SK-N-SH (cell line): Measurements from ENCODE around the gene SPIN1. TPM values are rescaled to one million over a fixed set of nuclear protein-coding genes. Genes with fewer than 3 reads are reported as not detected.

ENCODE experiments used
- CTCF ChIA-PET: fragments of 300-600, 350-600 bp; formaldehyde crosslinking; extraction: SDS; loops from one replicate; lab custom pipeline; 2021; lab: Yijun Ruan, JAX
- POLR2A ChIA-PET: fragments of 350-600 bp; sonication (Branson Sonifier 250); formaldehyde crosslinking; extraction: SDS; loops from one replicate; lab custom pipeline; 2020; ENCODE audit warnings: antibody characterized with exemption, inconsistent platforms; lab: Yijun Ruan, JAX
- DNase-seq: peaks from one replicate; pipeline ENCODE4 v3.0.0; 2012
- H2AFZ ChIP-seq: fragments of 200-600 bp; sonication (generic); 2 replicates; pipeline ENCODE4 v1.8.1; 2016; ENCODE audit warnings: antibody characterized with exemption, mild to moderate bottlenecking, low read depth
- H3F3A ChIP-seq: fragments of 200-600 bp; sonication (generic); replicated peaks from 2 replicates; pipeline ENCODE3; 2016; ENCODE audit warnings: antibody characterized with exemption, mild to moderate bottlenecking; ENCODE audit not compliant: insufficient read depth
- H3K27ac ChIP-seq, 2 experiments: fragments of 200-500 bp in 1 of 2; fragments of 200-600 bp in 1 of 2; sonication (Bioruptor generic) in 1 of 2; sonication (generic), shearing (Covaris generic) in 1 of 2; 2 replicates each; pipeline versions ENCODE4 v1.5.1 to v1.6.1; 2014 to 2016; ENCODE audit warnings: low read depth in 2 of 2, inconsistent platforms in 1 of 2, low read length in 1 of 2, mild to moderate bottlenecking in 1 of 2, mixed read lengths in 1 of 2
- H3K27me3 ChIP-seq: fragments of 200-600 bp; sonication (generic), shearing (Covaris generic); 2 replicates; pipeline ENCODE4 v1.6.1; 2016; ENCODE audit warnings: mixed run types; ENCODE audit not compliant: insufficient read depth
- H3K36me3 ChIP-seq, 2 experiments: fragments of 200-500 bp in 1 of 2; fragments of 200-600 bp in 1 of 2; sonication (Bioruptor generic) in 1 of 2; sonication (generic) in 1 of 2; replicated peaks in 1 of 2; 2 replicates each; pipeline versions ENCODE3 to v1.5.1; 2014 to 2016; ENCODE audit warnings: low read length in 1 of 2, mild to moderate bottlenecking in 1 of 2; ENCODE audit not compliant: insufficient read depth in 2 of 2, control insufficient read depth in 1 of 2
- H3K4me1 ChIP-seq, 2 experiments: fragments of 200-500 bp in 1 of 2; fragments of 200-600 bp in 1 of 2; sonication (Bioruptor generic) in 1 of 2; sonication (generic), shearing (Covaris generic) in 1 of 2; 2 replicates each; pipeline versions ENCODE4 v1.5.1 to v1.6.1; 2014 to 2016; ENCODE audit warnings: low read depth in 1 of 2, low read length in 1 of 2, mixed run types in 1 of 2; ENCODE audit not compliant: insufficient read depth in 2 of 2, control insufficient read depth in 1 of 2
- H3K4me2 ChIP-seq: fragments of 200-600 bp; sonication (generic), shearing (Covaris generic); 2 replicates; pipeline ENCODE4 v1.6.1; 2017; ENCODE audit warnings: mixed run types
- H3K4me3 ChIP-seq, 2 experiments: fragments of 200-500 bp in 1 of 2; fragments of 200-600 bp in 1 of 2; sonication (Bioruptor generic) in 1 of 2; sonication (generic), shearing (Covaris generic) in 1 of 2; 2 replicates each; pipeline versions ENCODE4 v1.5.1 to v1.8.1; 2014 to 2016; ENCODE audit warnings: low read depth in 2 of 2, inconsistent platforms in 1 of 2, low read length in 1 of 2, mild to moderate bottlenecking in 1 of 2, mixed read lengths in 1 of 2, moderate library complexity in 1 of 2
- H3K79me2 ChIP-seq: fragments of 200-600 bp; sonication (generic); 2 replicates; pipeline ENCODE4 v1.8.1; 2017; ENCODE audit warnings: mild to moderate bottlenecking; ENCODE audit not compliant: insufficient read depth
- H3K9ac ChIP-seq: fragments of 200-600 bp; sonication (generic); 2 replicates; pipeline ENCODE4 v1.6.1; 2017; ENCODE audit warnings: mixed run types
- H3K9me2 ChIP-seq: fragments of 200-600 bp; sonication (generic); 2 replicates; pipeline ENCODE4 v1.6.1; 2017; ENCODE audit warnings: mixed run types
- H3K9me3 ChIP-seq: fragments of 200-600 bp; sonication (generic); 2 replicates; pipeline ENCODE4 v1.6.1; 2017; ENCODE audit warnings: mixed run types, mild to moderate bottlenecking, moderate library complexity
- H4K20me1 ChIP-seq: fragments of 200-600 bp; sonication (generic); 2 replicates; pipeline ENCODE4 v1.6.1; 2017; ENCODE audit warnings: mild to moderate bottlenecking, mixed run types; ENCODE audit not compliant: insufficient read depth
- CHD2 ChIP-seq: fragments of 150-350 bp; IDR thresholded peaks from 2 replicates; pipeline ENCODE4 v1.6.1; 2018; ENCODE audit warnings: low read length; ENCODE audit not compliant: partially characterized antibody
- EP300 ChIP-seq, 2 experiments: IDR thresholded peaks; 2 replicates each; pipeline versions ENCODE4 v1.4.0 to v1.6.1; 2012; ENCODE audit warnings: borderline replicate concordance in 1 of 2, low read depth in 1 of 2, low read length in 1 of 2
- GABPA ChIP-seq: IDR thresholded peaks from 2 replicates; pipeline ENCODE4 v1.4.0; 2012; ENCODE audit warnings: low read depth, mild to moderate bottlenecking
- GATA2 ChIP-seq: sonication (generic); formaldehyde crosslinking; IDR thresholded peaks from 2 replicates; pipeline ENCODE4 v1.5.0; 2020; ENCODE audit warnings: mild to moderate bottlenecking, missing genetic modification reagents
- IRF3 ChIP-seq: fragments of 150-350 bp; IDR thresholded peaks from 2 replicates; pipeline ENCODE4 v1.6.1; 2016; ENCODE audit warnings: mild to moderate bottlenecking, low read depth, low read length
- JUND ChIP-seq: IDR thresholded peaks from 2 replicates; pipeline ENCODE4 v1.4.0; 2012
- MAX ChIP-seq: IDR thresholded peaks from 2 replicates; pipeline ENCODE4 v1.4.0; 2012; ENCODE audit warnings: low read depth
- MXI1 ChIP-seq: IDR thresholded peaks from 2 replicates; pipeline ENCODE4 v1.6.1; 2012; ENCODE audit warnings: mild to moderate bottlenecking, low read depth, low read length, improper control_type of control experiment
- POLR2AphosphoS5 ChIP-seq: IDR thresholded peaks from 2 replicates; pipeline ENCODE4 v1.6.1; 2012; ENCODE audit warnings: low read depth, low read length
- RAD21 ChIP-seq: IDR thresholded peaks from 2 replicates; pipeline ENCODE4 v1.6.1; 2012; ENCODE audit warnings: mild to moderate bottlenecking, low read length
- RFX5 ChIP-seq: IDR thresholded peaks from 2 replicates; pipeline ENCODE4 v1.6.1; 2012; ENCODE audit warnings: mild to moderate bottlenecking, improper control_type of control experiment, low read length
- RXRA ChIP-seq: IDR thresholded peaks from 2 replicates; pipeline ENCODE4 v1.4.0; 2012; ENCODE audit warnings: low read depth, mild to moderate bottlenecking, borderline replicate concordance
- TAF1 ChIP-seq: IDR thresholded peaks from 2 replicates; pipeline ENCODE4 v1.6.1; 2012; ENCODE audit warnings: low read depth, mild to moderate bottlenecking, low read length, moderate library complexity, borderline replicate concordance
- USF1 ChIP-seq: IDR thresholded peaks from 2 replicates; pipeline ENCODE4 v1.4.0; 2012; ENCODE audit warnings: low read depth, borderline replicate concordance
- YY1 ChIP-seq: IDR thresholded peaks from 2 replicates; pipeline ENCODE4 v1.4.0; 2012; ENCODE audit warnings: low read depth, mild to moderate bottlenecking
- WGBS: methylation state at CpG from one replicate; pipeline ENCODE4 v1.1.6; 2017; ENCODE audit warnings: low lambda C conversion rate; 5-methylcytosine and 5-hydroxymethylcytosine counted together
- polyA plus RNA-seq, 3 experiments: library from polyadenylated mRNA; depleted of rRNA; stranded (reverse); fragments of >200 nt; gene quantifications; 2 replicates each; pipeline ENCODE4 v1.2.3, GENCODE V29; 2012
- TF ChIP-seq, protein P1 (sequence below): IDR thresholded peaks from 2 replicates; pipeline ENCODE4; 2012

The SPIN1 gene
- polyA plus RNA-seq, 1 of the 3 experiments (the other 2 are of a cell fraction) = 35.8 TPM

DNA sequence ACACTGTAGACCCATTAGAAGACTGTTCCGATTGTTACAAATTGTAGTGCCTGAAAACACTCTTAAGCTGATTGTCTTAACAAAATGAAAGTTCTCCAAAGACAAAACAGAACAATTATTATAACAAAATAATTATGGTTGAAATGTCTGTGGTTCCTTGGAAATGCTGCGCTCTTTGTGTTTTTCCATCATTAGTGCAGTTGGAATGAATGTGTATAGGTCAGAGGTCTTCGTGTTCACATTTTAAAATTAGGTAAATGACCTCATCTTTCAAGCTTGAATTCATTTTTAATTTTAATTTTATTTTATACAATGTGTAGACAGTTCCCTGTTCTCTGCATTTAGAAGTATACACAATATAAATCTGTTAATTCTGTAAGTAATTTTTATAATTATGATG is 90.0 kb downstream of the SPIN1 start:
- POLR2A ChIA-PET = no interaction called here
- peak overlapping the region; percentile 30; the same call in 1 of the 2 replicates for H3K4me2 ChIP-seq
- H3K9me3 ChIP-seq = no peaks in the 10 kb centered on the region
- H3K36me3 ChIP-seq = peaks cover 15 to 33% of the 10 kb centered on the region in 2 experiments
- peaks cover 29% of the 10 kb centered on the region for H3K79me2 ChIP-seq
- no peak for DNase-seq
- H2AFZ ChIP-seq = no peak overlapping the region
- H4K20me1 ChIP-seq = no peaks in the 10 kb centered on the region
- peaks cover 33% of the 10 kb centered on the region for H3F3A ChIP-seq
- no peak for TF ChIP-seq YY1
- no peak for TF ChIP-seq RXRA
- TF ChIP-seq TAF1 = no peak
- no peak for TF ChIP-seq POLR2AphosphoS5
- TF ChIP-seq CHD2 = no peak
- TF ChIP-seq, protein P1, sequence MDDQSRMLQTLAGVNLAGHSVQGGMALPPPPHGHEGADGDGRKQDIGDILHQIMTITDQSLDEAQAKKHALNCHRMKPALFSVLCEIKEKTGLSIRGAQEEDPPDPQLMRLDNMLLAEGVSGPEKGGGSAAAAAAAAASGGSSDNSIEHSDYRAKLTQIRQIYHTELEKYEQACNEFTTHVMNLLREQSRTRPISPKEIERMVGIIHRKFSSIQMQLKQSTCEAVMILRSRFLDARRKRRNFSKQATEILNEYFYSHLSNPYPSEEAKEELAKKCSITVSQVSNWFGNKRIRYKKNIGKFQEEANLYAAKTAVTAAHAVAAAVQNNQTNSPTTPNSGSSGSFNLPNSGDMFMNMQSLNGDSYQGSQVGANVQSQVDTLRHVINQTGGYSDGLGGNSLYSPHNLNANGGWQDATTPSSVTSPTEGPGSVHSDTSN = no peak
- no peak for TF ChIP-seq IRF3
- no peak for TF ChIP-seq RFX5
- no peak for TF ChIP-seq GABPA
- no peak for TF ChIP-seq USF1
- TF ChIP-seq RAD21 = no peak
- TF ChIP-seq JUND = no peak
- TF ChIP-seq EP300 (IDR thresholded peaks at IDR 0.05; ENCODE audit: borderline replicate concordance in 1 of 2, low read depth in 1 of 2, low read length in 1 of 2) = no peak
- no peak for TF ChIP-seq MAX
- TF ChIP-seq MXI1 = no peak
- TF ChIP-seq GATA2 = no peak
- TF ChIP-seq, all 33 proteins: peak for 0
- Histone ChIP-seq H3K4me3 (no peak overlapping the region), H3K4me1 (peaks cover 5 to 20% of the 10 kb centered on the region in 2 experiments; a peak in 3 of 4 replicates), H3K9ac (0 out of 2 replicates have a peak overlapping the region, but pooled peaks have one; percentile 10), H3K9me2 (no peaks in the 10 kb centered on the region), H3K27ac (peak overlapping the region in 1 of 2 experiments; percentile 65; a peak in 2 of 4 replicates), H3K27me3 (no peaks in the 10 kb centered on the region)
- WGBS = 99% methylated on average over 3 of the region's 3 CpGs
- CTCF ChIA-PET = no interaction called here
